ENCODE measurements around the gene WDR5.

Gene WDR5

GRCh38 chr9:134174073-134174449 is 38.2 kb downstream of the WDR5 start:
- DNase-seq (ENCODE audit: low spot score) = no peak

GRCh38 chr9:134174526-134175290 is 38.8 kb downstream of the WDR5 start:
- DNase-seq (ENCODE audit: low spot score) = no peak

GRCh38 chr9:134175291-134175807 is 39.5 kb downstream of the WDR5 start:
- DNase-seq (ENCODE audit: low spot score) = no peak

GRCh38 chr9:134175808-134176598 is 40.1 kb downstream of the WDR5 start:
- no peak for DNase-seq (ENCODE audit: low spot score)

- DNase-seq (ENCODE audit: low spot score) = no peak
These were observed 40.7 kb downstream of the WDR5 start for GRCh38 chr9:134176599-134176968.

GRCh38 chr9:134177186-134177585 is 41.3 kb downstream of the WDR5 start:
- no peak for DNase-seq (ENCODE audit: low spot score)

- DNase-seq (ENCODE audit: low spot score) = no peak
These were observed 41.9 kb downstream of the WDR5 start for GRCh38 chr9:134177624-134178393.

GRCh38 chr9:134178394-134178767 is 42.5 kb downstream of the WDR5 start:
- no peak for DNase-seq (ENCODE audit: low spot score)

- peak; percentile 67 for DNase-seq (ENCODE audit: low spot score)
These were observed 43.1 kb downstream of the WDR5 start for GRCh38 chr9:134178768-134179551.

GRCh38 chr9:134179595-134179917 is 43.7 kb downstream of the WDR5 start:
- DNase-seq (ENCODE audit: low spot score) = no peak

GRCh38 chr9:134179918-134180785 is 44.3 kb downstream of the WDR5 start:
- DNase-seq (ENCODE audit: low spot score) = no peak

GRCh38 chr9:134180786-134181647 is 45.1 kb downstream of the WDR5 start:
- no peak for DNase-seq (ENCODE audit: low spot score)

GRCh38 chr9:134181648-134182034 is 45.8 kb downstream of the WDR5 start:
- no peak for DNase-seq (ENCODE audit: low spot score)

- no peak for DNase-seq (ENCODE audit: low spot score)
These were observed 46.7 kb downstream of the WDR5 start for GRCh38 chr9:134182554-134183085.

GRCh38 chr9:134185536-134186011 is 49.7 kb downstream of the WDR5 start:
- no peak for DNase-seq (ENCODE audit: low spot score)

GRCh38 chr9:134186471-134187109 is 50.7 kb downstream of the WDR5 start:
- DNase-seq (ENCODE audit: low spot score) = no peak

GRCh38 chr9:134187110-134187531 is 51.2 kb downstream of the WDR5 start:
- no peak for DNase-seq (ENCODE audit: low spot score)

GRCh38 chr9:134187891-134188385 is 52.1 kb downstream of the WDR5 start:
- DNase-seq (ENCODE audit: low spot score) = no peak
